Measurements from ENCODE around the gene ZNF213. TPM values are rescaled to one million over a fixed set of nuclear protein-coding genes. Genes with fewer than 3 reads are reported as not detected.
A peak's percentile ranks its signal among the peaks of the same experiment; 100 is the strongest.

Gene ZNF213
- total RNA-seq, 1 donor = 8.0 TPM

GRCh38 chr16:3149630-3150345 lies 15.0 kb downstream of the ZNF213 start:
- no peaks in the 10 kb centered on the region for H3K9me3 ChIP-seq (ENCODE audit: low read depth, low read length)
- H3K27me3 ChIP-seq (ENCODE audit: insufficient read depth, low read length) = no peaks in the 10 kb centered on the region
- peak overlapping the region; percentile 84 for H2AFZ ChIP-seq (ENCODE audit: low read length)
- H4K20me1 ChIP-seq (ENCODE audit: insufficient read depth, low read length) = no peaks in the 10 kb centered on the region
- H3K4me1 ChIP-seq (ENCODE audit: insufficient read depth, low read length) = peaks cover 4% of the 10 kb centered on the region
- H3K4me2 ChIP-seq (ENCODE audit: insufficient read depth, low read length) = peak overlapping the region; percentile 95
- TF ChIP-seq CTCF (IDR thresholded peaks at IDR 0.05; ENCODE audit: extremely low read depth, low read depth, low read length) = peak; percentile 32
- peak; percentile 95 for DNase-seq (ENCODE audit: insufficient read length, low spot score, missing footprints)
- H3K79me2 ChIP-seq (ENCODE audit: insufficient read depth, low read length) = no peaks in the 10 kb centered on the region
- no peaks in the 10 kb centered on the region for H3K36me3 ChIP-seq (ENCODE audit: insufficient read depth, low read length)
- H3K27ac ChIP-seq (ENCODE audit: low read depth, low read length) = no peak overlapping the region
- H3K4me3 ChIP-seq (ENCODE audit: insufficient read depth, low read length) = peak overlapping the region; percentile 80

- H3K27ac ChIP-seq (ENCODE audit: low read depth, low read length) = peak overlapping the region; percentile 56
These were observed 15.8 kb downstream of the ZNF213 start for GRCh38 chr16:3150346-3151218.

GRCh38 chr16:3152027-3152276 lies 17.1 kb downstream of the ZNF213 start:
- Histone ChIP-seq H3K79me2 (ENCODE audit: insufficient read depth, low read length) (no peaks in the 10 kb centered on the region), H3K9me3 (ENCODE audit: low read depth, low read length) (no peaks in the 10 kb centered on the region), H3K36me3 (ENCODE audit: insufficient read depth, low read length) (no peaks in the 10 kb centered on the region), H3K4me1 (ENCODE audit: insufficient read depth, low read length) (peaks cover 4% of the 10 kb centered on the region), H3K27ac (ENCODE audit: low read depth, low read length) (peak overlapping the region; percentile 50), H4K20me1 (ENCODE audit: insufficient read depth, low read length) (no peaks in the 10 kb centered on the region), H3K4me2 (ENCODE audit: insufficient read depth, low read length) (peak overlapping the region; percentile 95), H3K27me3 (ENCODE audit: insufficient read depth, low read length) (no peaks in the 10 kb centered on the region), H2AFZ (ENCODE audit: low read length) (peak overlapping the region; percentile 97), H3K4me3 (ENCODE audit: insufficient read depth, low read length) (peak overlapping the region; percentile 79)
- DNase-seq (ENCODE audit: insufficient read length, low spot score, missing footprints) = no peak
- TF ChIP-seq CTCF (IDR thresholded peaks at IDR 0.05; ENCODE audit: extremely low read depth, low read depth, low read length) = no peak

More at GRCh38 chr16:3150346-3151218, 15.8 kb downstream of the ZNF213 start:
- peak overlapping the region; percentile 95 for H3K4me2 ChIP-seq (ENCODE audit: insufficient read depth, low read length)
- H3K79me2 ChIP-seq (ENCODE audit: insufficient read depth, low read length) = no peaks in the 10 kb centered on the region
- peak overlapping the region; percentile 84 for H2AFZ ChIP-seq (ENCODE audit: low read length)
- no peak for TF ChIP-seq CTCF (IDR thresholded peaks at IDR 0.05; ENCODE audit: extremely low read depth, low read depth, low read length)
- DNase-seq (ENCODE audit: insufficient read length, low spot score, missing footprints) = peak; percentile 100
- H3K36me3 ChIP-seq (ENCODE audit: insufficient read depth, low read length) = no peaks in the 10 kb centered on the region
- H3K9me3 ChIP-seq (ENCODE audit: low read depth, low read length) = no peaks in the 10 kb centered on the region
- H4K20me1 ChIP-seq (ENCODE audit: insufficient read depth, low read length) = no peaks in the 10 kb centered on the region
- H3K27me3 ChIP-seq (ENCODE audit: insufficient read depth, low read length) = no peaks in the 10 kb centered on the region
- peak overlapping the region; percentile 80 for H3K4me3 ChIP-seq (ENCODE audit: insufficient read depth, low read length)
- H3K4me1 ChIP-seq (ENCODE audit: insufficient read depth, low read length) = peaks cover 4% of the 10 kb centered on the region

Measured in osteoblast (primary cell).